AG08396 (cell line): ENCODE data around the gene CDK14.

Experiments used
- DNase-seq: peaks from one replicate; pipeline ENCODE4 v3.0.0; 2012; ENCODE audit warnings: low spot score, mixed read lengths

Gene CDK14

GRCh38 chr7:91228327-91228726 is 632.2 kb downstream of the CDK14 start:
- peak; percentile 22 for DNase-seq

DNA sequence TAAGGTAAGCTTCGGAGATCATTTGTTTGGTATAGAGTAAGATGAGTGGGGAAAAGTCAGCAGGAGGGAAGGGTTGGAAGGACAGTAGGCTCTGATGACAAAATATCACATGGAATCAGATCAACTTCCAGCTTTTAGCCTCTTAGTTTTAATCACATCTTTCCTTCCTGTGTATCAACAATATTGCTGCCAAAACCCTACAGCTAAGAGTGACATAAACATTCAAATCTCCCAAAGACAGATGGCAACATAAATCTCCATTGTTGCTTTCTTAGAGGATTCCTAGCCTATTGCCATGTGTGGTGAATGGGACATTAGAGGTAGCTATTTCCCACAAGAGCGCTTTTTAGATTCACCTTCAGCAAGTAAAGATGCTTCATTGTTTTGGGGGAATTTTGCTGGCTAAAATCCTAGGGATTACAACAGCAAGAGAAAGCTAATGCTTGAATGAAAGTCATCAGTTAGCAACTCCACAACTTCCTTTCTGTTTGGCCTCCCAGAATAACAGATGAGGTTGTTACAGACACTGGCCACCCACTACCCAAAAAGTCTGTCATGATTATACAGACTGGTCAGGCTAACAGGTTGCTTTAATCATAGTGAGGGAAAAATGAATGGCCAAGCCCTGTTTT is 632.9 kb downstream of the CDK14 start:
- DNase-seq = no peak

GRCh38 chr7:91230100-91230499 is 634.0 kb downstream of the CDK14 start:
- no peak for DNase-seq

- DNase-seq = no peak
Observed at GRCh38 chr7:91230503-91230902, 634.4 kb downstream of the CDK14 start.

DNA sequence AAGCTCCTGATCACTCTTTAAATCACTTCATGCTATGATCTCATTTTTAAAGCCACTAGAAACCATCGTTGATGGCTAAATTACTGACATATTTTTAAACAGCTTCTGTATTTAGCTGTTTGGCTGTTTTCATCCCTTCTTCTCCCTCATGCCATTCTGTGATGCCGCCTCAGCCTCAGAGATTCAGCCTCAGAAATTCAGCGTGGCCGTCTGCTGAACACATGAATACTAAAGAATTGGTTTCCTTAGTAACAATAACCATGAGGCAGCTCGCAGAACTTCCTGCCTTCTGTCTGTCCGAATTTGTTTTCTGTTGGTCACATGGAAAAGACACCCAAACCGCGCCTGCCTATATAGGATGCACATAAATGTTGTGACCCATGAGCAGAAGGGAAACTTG is 637.1 kb downstream of the CDK14 start:
- no peak for DNase-seq

- DNase-seq = no peak
Observed at GRCh38 chr7:91235211-91235832, 639.2 kb downstream of the CDK14 start.

- peak; percentile 32 for DNase-seq
Observed at GRCh38 chr7:91239171-91239604, 643.1 kb downstream of the CDK14 start.

- no peak for DNase-seq
Observed at GRCh38 chr7:91239772-91240171, 643.7 kb downstream of the CDK14 start.

DNA sequence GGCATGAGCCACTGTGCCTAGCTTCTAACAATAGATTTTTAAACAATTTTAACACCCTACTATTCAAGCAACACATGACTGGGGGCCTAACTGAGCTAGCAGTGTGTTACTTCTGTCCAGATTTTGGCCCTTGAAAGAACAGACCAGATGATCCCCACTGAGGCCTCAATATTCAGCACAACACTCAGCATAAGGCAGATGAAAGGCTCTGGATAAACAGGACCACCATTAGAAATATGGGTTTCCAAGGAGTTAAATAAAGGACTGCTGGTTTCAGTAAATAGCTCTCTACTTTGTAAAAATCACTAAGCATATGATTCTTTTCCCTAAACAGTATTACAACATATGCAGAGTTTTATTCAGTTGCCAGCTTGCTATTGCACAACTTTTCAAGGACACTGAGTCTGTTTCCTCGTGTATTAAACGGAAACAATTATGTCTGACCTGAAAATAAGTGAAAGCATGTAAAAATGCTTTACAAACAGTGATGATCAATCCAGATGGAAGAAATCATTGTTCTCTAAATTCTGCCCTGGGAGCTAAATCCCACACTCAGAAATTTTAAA is 644.3 kb downstream of the CDK14 start:
- no peak for DNase-seq

- no peak for DNase-seq
Observed at GRCh38 chr7:91242097-91242844, 646.1 kb downstream of the CDK14 start.

DNA sequence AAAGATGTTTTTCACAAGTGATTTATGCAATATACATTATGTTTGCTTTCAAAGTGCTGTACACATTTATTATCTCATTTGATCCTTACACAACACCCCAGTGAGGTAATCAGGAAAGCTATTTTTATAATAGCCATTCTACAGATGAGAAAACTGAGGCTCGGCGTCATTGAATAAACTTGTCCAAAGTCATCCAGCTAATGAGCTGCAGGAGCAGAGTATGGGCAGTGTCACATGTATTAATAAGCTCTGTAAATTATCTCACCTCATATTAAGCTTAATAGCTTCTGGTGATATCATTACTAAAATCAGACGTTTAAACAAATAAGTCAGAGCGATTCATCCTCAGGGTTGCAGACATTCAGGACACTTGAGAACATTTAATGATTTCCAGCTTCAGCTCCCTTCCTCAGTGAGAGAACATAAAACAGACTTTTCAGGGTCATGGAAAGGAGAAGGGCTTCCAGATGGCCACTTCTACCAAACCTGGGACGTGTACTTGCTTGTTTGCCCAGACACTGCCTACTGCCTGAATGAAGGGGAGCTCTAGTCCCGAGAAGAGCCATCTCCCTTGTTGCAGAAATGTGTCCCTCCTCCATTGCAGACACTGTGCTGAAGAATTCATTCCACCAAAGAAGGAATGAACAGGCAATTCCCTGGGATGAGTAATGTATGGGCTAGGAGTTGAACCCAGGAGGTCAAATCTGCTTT is 647.6 kb downstream of the CDK14 start:
- DNase-seq = no peak

GRCh38 chr7:91247500-91247899 is 651.4 kb downstream of the CDK14 start:
- DNase-seq = no peak

- no peak for DNase-seq
Observed at GRCh38 chr7:91248996-91249395, 652.9 kb downstream of the CDK14 start.

DNA sequence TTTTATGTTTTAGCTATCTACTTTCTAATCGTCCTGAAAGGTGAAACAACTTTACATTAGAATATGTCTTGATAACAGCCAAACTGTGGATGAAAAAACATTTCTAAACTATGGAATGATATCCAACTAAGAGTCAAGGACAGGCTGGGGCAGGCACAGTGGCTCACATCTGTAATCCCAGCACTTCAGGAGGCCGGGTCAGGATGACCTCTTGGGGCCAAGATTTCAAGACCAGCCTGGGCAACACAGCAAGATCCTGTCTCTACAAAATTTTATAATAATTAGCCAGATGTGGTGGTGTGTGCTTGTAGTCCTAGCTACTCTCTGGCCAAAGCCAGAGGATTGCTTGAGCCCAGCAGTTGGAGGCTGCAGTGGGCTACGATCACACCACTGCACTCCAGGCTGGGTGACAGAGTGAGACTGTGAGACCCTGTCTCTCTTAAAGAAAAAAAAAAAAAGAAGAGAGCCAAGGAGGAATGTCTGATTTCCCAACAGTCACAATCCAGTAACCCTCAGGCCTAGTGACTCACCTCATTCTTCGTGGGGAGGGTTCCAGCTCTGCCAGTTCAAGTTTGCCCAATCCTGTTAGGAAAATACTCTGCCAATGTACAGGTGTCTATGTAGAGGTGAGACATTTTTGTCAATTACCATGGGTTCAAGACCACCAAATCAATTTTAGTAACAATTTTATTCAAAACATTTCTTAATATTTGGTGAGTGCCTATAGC is 653.5 kb downstream of the CDK14 start:
- peak; percentile 68 for DNase-seq

- DNase-seq = no peak
Observed at GRCh38 chr7:91250706-91251105, 654.6 kb downstream of the CDK14 start.

DNA sequence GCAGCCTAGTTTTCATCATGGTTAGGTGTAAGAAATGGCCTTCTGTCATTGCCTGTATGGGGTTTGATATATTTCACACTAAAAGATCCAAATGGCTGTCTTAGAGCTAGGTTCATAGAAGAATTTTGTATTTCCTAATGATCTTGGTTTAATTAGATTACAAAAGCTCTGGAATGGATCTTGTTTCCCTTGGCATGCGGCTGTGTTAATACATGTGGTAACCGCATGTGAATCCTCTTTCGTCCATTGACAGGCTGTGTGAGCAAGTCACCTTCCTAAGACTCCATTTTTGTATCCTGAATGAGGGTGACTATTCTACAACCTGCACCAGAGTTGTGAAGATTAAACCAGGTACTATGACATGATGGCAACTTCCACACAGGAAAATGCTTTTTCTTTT is 655.8 kb downstream of the CDK14 start:
- DNase-seq = no peak
